ENCODE measurements around the gene ADO.

ADO gene

DNA sequence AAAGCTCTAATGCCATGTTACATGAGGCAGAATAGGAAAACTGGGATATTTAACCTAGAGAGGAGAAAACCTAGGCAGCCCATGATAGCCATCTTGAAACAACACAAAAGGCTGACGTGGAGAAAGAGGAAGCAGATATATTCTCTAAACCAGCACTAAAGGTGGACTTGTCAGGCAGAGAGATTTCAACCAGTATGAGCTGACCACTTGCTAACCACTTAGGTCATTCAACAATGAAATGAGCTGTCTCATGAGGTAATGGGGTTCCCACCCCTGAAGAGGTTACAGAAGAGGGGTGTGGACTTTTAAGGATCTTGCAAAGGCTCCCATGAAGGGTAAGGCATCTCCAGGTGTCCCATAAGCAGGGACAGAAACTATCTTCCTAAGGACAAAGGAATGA, 38.5 kb downstream of the ADO start:
- DNase-seq (ENCODE audit: low read depth in 1 of 2, low spot score in 1 of 2): no peak
- in situ Hi-C loops (cut with HindIII; ENCODE audit: low pct_unique_long_range_greater_than_20kb, low sequenced_read_pairs): no loop called here
- TF ChIP-seq JUND (IDR thresholded peaks at IDR 0.05; ENCODE audit: low read depth): no peak

- in situ Hi-C loops (cut with HindIII; ENCODE audit: low pct_unique_long_range_greater_than_20kb, low sequenced_read_pairs): no loop called here
- TF ChIP-seq JUND (IDR thresholded peaks at IDR 0.05; ENCODE audit: low read depth): no peak
- DNase-seq (ENCODE audit: low read depth in 1 of 2, low spot score in 1 of 2): no peak
These were observed 39.1 kb downstream of the ADO start for GRCh38 chr10:62843600-62843999.

GRCh38 chr10:62844280-62845011, 39.9 kb downstream of the ADO start:
- in situ Hi-C loops (cut with HindIII; ENCODE audit: low pct_unique_long_range_greater_than_20kb, low sequenced_read_pairs): no loop called here
- no peak for TF ChIP-seq JUND (IDR thresholded peaks at IDR 0.05; ENCODE audit: low read depth)
- DNase-seq (ENCODE audit: low read depth in 1 of 2, low spot score in 1 of 2): no peak

GRCh38 chr10:62847433-62847832, 42.9 kb downstream of the ADO start:
- TF ChIP-seq JUND (IDR thresholded peaks at IDR 0.05; ENCODE audit: low read depth): no peak
- DNase-seq (ENCODE audit: low read depth in 1 of 2, low spot score in 1 of 2): no peak
- in situ Hi-C loops (cut with HindIII; ENCODE audit: low pct_unique_long_range_greater_than_20kb, low sequenced_read_pairs): no loop called here

- in situ Hi-C loops (cut with HindIII; ENCODE audit: low pct_unique_long_range_greater_than_20kb, low sequenced_read_pairs): no loop called here
- DNase-seq (ENCODE audit: low read depth in 1 of 2, low spot score in 1 of 2): no peak
- no peak for TF ChIP-seq JUND (IDR thresholded peaks at IDR 0.05; ENCODE audit: low read depth)
These were observed 46.1 kb downstream of the ADO start for GRCh38 chr10:62850646-62851045.

GRCh38 chr10:62851442-62851841, 46.9 kb downstream of the ADO start:
- in situ Hi-C loops (cut with HindIII; ENCODE audit: low pct_unique_long_range_greater_than_20kb, low sequenced_read_pairs): no loop called here
- no peak for DNase-seq (ENCODE audit: low read depth in 1 of 2, low spot score in 1 of 2)
- TF ChIP-seq JUND (IDR thresholded peaks at IDR 0.05; ENCODE audit: low read depth): no peak

DNA sequence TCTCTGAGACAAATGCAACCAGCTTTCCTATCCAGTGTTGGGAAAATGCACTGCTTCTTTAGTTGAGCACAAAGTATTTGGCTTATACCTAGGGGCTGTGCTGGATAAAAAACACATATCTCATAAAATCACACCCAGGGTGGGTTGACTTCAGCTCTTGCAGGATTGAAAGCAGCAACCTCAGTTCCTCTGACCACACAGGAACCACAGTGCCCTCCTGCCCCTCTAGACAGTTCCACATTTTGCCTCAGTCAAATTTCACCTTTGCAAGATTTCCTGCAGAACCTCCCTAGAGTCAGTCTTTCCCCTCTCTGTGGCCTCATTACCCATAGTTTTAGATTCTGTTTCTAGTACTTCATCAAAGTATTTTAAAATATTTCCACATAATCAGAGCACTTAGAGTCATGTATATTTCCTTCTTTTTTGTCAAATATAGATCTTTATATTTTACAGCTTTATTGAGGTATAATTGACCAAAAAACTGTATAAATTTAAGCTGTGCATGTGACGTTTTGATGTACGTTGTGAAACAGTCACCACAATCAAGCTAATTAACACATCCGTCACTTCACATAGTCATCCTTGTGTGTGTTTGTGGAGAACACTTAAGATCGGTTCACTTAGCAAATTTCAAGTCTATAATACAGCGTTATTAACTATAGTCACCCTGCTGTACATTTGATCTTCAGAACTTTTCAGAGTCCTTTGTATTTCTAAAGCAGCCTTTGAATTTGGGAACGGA, 48.6 kb downstream of the ADO start:
- TF ChIP-seq JUND (IDR thresholded peaks at IDR 0.05; ENCODE audit: low read depth): no peak
- no peak for DNase-seq (ENCODE audit: low read depth in 1 of 2, low spot score in 1 of 2)
- in situ Hi-C loops (cut with HindIII; ENCODE audit: low pct_unique_long_range_greater_than_20kb, low sequenced_read_pairs): no loop called here

DNA sequence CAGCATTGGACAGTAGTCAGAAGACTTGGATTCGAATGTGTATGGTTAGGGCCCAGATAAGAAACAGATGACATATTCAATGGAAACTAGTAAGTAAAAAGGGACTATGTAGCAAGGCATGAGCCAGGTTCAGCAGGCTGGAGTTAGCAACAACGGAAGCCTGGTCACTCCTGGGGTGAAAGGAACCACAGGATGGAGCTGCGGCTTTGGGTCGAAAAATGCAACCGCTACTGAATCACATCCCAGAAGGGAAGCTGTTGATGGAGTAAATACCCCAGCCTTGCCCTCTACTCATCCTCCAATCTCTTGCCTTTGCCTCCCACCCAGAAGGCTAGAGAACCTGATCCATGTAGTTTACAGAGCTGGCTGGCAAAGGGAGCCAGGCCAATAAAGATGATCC, 49.2 kb downstream of the ADO start:
- no peak for DNase-seq (ENCODE audit: low read depth in 1 of 2, low spot score in 1 of 2)
- TF ChIP-seq JUND (IDR thresholded peaks at IDR 0.05; ENCODE audit: low read depth): no peak
- in situ Hi-C loops (cut with HindIII; ENCODE audit: low pct_unique_long_range_greater_than_20kb, low sequenced_read_pairs): no loop called here

DNA sequence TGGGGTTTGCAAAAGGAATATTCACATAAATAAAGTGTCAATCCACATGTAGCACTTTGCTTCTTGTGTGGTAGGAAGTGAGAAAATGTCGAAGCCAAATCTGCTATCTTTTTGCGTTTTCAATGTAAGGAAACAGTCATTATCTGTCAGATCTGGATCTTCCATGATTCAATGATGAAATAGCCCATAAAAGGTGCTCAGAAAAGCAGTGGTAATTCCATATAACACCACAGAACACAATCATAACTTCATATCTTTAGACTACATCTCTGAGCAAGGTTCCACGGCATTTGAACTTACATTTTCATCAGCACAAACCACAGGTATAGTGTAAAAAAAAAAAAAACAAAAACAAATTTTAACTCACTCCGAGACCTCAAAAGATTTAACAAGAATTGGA, 51.5 kb downstream of the ADO start:
- TF ChIP-seq JUND (IDR thresholded peaks at IDR 0.05; ENCODE audit: low read depth): no peak
- DNase-seq (ENCODE audit: low read depth in 1 of 2, low spot score in 1 of 2): no peak

More for the DNA sequence above, 51.5 kb downstream of the ADO start:
- in situ Hi-C loops (cut with HindIII; ENCODE audit: low pct_unique_long_range_greater_than_20kb, low sequenced_read_pairs): no loop called here

Data from T47D (cell line).